HG03095 (cell line): ENCODE results near the gene MB.

Experiments
- ATAC-seq: cut with Tn5 transposase; IDR thresholded peaks from one replicate; pipeline ENCODE4 v1.9.1; 2021; ENCODE audit warnings: moderate library complexity; ENCODE audit not compliant: unreplicated experiment

Gene MB

DNA sequence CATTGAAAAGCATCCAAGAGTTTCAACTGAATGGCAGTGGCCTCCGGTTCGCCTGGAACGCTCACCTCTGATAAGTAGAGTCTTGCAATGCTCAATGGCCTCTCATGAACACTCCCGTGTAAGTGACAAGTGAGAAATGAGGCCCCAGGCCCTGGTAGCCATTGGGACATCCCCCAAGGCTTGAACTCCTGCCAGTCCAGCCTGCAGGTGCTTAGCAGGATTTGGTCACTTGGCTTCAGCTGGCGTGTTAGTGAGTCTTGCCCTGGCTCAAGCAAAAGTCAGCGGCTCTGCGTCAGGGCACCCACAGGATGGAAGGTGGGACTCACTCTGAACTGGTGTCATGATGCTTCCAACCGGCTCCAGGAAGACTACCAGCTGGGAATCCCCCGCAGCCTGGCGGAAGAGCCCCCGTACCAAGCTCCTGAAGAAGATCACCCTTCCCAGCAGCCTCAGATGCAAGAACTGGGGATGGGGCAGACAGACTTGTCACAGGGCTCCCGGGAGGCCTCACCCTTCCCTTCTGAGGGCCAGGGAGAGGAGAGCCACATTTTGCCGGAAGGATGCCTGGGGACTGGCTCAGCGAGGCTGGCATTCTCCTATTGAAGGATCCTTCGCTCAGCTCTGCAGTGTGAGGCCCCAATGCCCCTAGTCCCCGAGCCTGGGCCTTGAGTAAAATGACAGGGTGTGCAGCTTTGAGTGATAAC lies 19.3 kb downstream of the MB start:
- ATAC-seq = no peak

GRCh38 chr22:35596821-35597220 lies 20.3 kb downstream of the MB start:
- ATAC-seq = no peak

DNA sequence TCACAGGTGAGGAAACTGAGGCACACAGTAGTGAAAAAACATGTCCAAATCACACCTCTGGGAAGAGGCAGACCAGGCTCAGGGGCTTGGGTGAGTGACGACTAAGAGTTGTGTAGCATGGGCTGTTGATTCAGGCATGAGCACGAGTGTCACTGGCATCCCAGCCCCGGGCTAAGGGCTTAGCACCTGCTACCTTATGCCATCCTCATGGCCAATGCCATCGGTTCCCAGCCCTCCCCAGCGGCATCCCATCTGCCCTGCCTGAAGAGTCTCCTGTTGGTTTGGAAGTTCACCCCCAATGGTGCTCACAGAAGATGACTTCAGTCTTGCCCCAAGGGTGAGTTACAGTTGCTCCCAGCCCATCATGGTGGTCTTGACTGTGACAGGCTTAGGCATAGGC lies 22.4 kb downstream of the MB start:
- no peak for ATAC-seq

DNA sequence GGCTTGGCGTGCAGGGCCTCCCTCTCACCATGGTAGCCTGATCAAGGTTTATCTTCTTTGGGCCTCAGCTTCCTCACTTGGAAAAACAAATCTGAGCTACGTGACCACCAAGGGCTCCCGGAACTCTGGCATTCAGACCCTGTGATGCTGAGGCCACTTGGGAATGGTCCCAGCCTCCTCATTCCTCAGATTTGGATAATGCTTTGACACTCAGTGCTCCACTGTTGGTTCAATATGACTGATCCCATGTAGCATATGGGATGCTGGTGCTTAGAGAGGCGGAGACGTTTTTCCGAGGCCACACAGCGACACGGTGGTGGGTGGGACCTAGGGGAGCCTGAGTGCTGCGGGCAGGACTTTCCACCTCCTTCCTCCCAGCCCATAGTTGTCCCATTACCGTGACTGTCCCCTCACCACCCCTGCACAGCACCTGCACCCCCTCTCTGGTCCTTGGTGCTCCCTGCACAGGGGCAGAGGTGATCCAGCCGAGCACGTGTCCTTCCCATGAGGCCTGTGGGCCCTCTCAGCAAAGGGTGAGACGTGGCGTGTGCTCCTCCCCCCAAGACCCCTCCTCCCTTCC lies 23.1 kb downstream of the MB start:
- no peak for ATAC-seq

- no peak for ATAC-seq
These were observed 23.8 kb downstream of the MB start for GRCh38 chr22:35593071-35593890.

GRCh38 chr22:35592418-35592967 lies 24.6 kb downstream of the MB start:
- ATAC-seq = no peak

GRCh38 chr22:35591714-35592417 lies 25.3 kb downstream of the MB start:
- no peak for ATAC-seq

- no peak for ATAC-seq
These were observed 26.4 kb downstream of the MB start for GRCh38 chr22:35590634-35591295.

GRCh38 chr22:35589756-35590093 lies 27.4 kb downstream of the MB start:
- no peak for ATAC-seq

GRCh38 chr22:35589071-35589755 lies 27.9 kb downstream of the MB start:
- no peak for ATAC-seq

DNA sequence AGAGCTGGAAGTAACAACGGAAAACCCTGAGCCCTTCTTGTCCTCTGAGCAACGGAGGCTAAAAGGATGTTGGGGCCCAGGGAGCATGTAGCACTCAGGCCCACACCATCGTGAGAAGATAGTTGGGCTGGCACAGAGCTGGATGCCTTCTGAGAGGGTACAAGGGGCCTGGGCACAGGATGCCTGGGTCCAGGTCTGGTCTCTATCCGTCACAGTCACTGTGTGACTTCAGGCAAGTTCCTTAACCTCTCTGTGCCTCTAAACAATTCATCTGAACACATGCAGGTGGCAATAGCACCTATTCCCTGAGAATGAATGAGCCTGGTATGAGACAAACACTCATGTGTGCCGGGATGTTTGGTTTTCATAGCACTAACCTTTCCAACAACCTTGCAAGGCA lies 29.2 kb downstream of the MB start:
- ATAC-seq = no peak

GRCh38 chr22:35587447-35587870 lies 29.7 kb downstream of the MB start:
- ATAC-seq = no peak

DNA sequence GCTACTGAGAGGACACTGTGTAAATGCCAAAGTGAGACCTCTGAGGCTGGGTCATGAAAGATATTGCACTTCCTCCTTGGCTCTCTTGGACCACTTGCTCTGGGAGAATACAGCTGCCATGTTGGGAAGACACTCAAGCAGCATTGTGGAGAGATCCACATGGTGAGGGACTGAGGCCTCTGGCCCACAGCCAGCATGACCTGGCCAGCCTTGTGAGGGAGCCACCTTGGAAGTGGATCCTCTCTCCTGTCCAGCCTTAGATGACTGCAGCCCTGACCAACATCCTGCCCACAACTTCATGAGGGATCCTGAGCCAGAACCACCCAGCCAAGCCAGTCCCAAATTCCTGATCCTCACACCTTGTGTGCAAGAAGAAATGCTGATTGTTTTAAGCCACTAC lies 30.4 kb downstream of the MB start:
- no peak for ATAC-seq

- no peak for ATAC-seq
These were observed 34.1 kb downstream of the MB start for GRCh38 chr22:35582861-35583670.

GRCh38 chr22:35582218-35582860 lies 34.8 kb downstream of the MB start:
- ATAC-seq = no peak

DNA sequence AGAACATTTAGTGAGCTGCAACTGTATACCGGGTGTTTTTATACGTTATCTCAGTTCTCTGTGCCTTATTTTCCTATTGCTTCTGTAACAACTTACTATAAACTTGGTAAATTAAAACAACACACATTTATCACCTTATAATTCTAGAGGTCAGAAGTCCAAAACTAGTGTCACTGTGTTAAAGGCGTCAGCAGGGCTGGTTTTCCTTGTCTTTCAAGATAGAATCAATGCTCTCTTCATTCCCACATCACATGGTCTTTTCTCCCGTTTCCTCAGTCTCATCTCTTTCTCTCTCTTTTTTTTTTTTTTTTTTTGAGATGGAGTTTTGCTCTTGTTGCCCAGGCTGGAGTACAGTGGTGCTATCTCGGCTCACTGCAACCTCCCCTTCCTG lies 36.1 kb downstream of the MB start:
- no peak for ATAC-seq

GRCh38 chr22:35580351-35581022 lies 36.6 kb downstream of the MB start:
- ATAC-seq = no peak

DNA sequence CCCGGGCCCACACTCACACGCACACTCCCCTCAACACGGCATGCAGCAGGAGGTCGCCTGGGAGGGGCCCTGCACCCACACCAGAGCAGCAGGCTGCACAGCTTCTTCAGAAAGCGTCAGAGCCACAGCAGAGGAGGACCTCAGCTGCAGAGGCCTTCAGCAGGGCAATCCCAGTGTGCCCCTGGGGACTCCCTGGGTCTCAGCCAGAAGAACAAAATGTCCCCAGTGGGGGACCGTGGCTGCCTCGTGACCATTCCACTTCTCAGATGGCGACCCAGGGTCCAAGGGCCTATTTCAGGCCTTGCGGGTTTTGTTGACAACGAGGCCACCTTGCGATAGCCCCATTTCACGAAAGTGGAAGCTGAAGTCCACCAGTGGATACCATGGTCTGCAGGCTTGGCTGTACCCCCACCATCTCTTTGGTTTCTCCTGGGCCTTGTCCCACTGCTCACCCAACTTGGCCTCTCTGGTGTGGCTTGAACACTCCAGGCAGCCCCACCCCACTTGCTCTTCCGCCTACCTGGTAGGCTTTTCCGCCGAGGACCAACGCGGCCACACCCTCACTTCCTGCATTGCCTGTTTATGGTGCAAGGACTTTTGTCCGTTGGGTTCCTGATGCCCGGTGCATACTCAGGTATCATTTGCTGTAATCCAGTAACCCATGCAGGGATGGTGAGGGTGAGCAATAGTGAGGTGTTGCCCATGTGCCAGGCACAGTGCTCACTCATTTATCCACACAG lies 38.1 kb downstream of the MB start:
- no peak for ATAC-seq
